ENCODE data around the gene PCDHB1.
A peak's percentile ranks its signal among the peaks of the same experiment; 100 is the strongest.

The PCDHB1 gene

GRCh38 chr5:141050622-141051520, at the start of gene PCDHB1:
TSS of gene PCDHB1 (plus strand) at chr5:141051374. CDS start at chr5:141051471, 97 bp downstream.
- no peak for DNase-seq

GRCh38 chr5:141001446-141001843, 49.7 kb upstream of the PCDHB1 start:
- DNase-seq, result no peak

GRCh38 chr5:141001844-141002604, 49.1 kb upstream of the PCDHB1 start:
- DNase-seq, result peak; percentile 45

DNA sequence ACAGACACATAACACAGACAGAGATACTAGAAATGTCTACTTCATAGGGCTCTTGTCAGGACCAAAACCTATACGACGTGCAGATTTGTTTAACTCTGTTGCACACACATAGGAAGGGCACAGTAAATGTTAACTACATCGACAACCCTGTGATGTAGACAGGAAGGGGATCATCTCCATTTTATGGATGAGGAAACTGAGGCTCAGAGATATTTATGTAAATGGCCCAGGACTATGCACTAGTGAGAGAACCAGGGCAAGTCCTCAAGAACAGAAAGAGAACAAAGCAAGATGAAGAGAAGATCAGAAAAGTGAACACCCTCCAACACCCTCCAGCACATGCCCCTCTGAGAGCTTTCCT, 48.6 kb upstream of the PCDHB1 start:
- no peak for DNase-seq

GRCh38 chr5:141003031-141003430, 48.1 kb upstream of the PCDHB1 start:
- no peak for DNase-seq

- no peak for DNase-seq
These were observed 47.2 kb upstream of the PCDHB1 start for GRCh38 chr5:141003791-141004611.

- no peak for DNase-seq
These were observed 43.4 kb upstream of the PCDHB1 start for GRCh38 chr5:141007791-141008190.

- no peak for DNase-seq
These were observed 41.0 kb upstream of the PCDHB1 start for GRCh38 chr5:141010047-141010793.

- no peak for DNase-seq
These were observed 33.2 kb upstream of the PCDHB1 start for GRCh38 chr5:141017943-141018342.

DNA sequence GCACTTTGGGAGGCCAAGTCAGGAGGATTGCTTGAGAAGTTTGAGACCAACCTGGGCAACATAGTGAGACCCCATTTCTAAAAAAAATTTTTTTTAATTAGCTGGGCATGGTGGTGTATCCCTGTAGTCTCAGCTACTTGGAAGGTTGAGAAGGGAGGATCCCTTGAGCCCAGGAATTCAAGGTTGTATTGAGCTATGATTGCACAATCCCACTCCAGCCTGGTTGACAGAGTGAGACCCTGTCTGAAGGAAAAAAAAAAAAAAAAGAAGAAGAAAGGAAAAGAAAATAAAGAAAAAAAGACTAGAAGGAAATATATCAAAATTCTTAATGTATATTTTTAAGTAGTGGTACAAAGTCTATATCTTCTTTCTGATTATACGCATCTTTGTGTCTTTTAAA, 28.8 kb upstream of the PCDHB1 start:
- no peak for DNase-seq

GRCh38 chr5:141031006-141031405, 20.2 kb upstream of the PCDHB1 start:
- no peak for DNase-seq

GRCh38 chr5:141032626-141033025, 18.5 kb upstream of the PCDHB1 start:
- DNase-seq, result no peak

GRCh38 chr5:141039061-141039460, 12.1 kb upstream of the PCDHB1 start:
- DNase-seq, result no peak

GRCh38 chr5:141039517-141039916, 11.7 kb upstream of the PCDHB1 start:
- no peak for DNase-seq

DNA sequence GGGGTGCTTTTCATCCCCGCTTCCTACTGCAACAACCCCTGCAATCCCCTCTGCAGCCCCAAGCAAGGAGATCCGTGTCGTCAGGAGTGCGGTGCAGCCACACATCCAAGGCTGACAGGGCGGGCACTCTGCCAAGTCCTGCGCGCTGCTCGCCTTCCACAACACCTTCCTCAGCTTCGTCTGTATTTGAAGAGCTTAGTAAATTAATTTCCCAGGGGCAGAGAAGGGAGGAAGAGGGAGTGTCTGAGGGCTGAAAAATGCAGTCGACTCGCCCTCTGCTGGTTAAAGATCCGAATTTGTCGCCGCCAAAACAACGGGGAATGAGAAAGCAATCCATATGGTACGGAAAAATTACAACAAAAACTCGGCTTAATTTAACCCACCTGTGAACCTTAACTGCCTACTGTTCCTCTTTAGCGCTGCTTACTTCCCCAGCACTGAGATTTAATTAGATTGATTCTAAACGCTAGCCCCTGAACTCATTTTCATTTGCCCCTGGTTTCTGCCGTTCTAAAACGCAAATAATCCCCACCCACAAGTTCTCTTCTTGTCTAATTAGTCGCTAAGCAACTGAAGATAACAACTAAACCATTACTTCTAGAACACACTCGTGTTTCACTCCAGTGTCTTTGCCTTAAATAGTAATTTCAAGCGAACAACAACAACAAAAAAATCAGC, 10.9 kb upstream of the PCDHB1 start:
- DNase-seq, result peak; percentile 49

- DNase-seq, result peak; percentile 85
These were observed 10.3 kb upstream of the PCDHB1 start for GRCh38 chr5:141040771-141041426.

GRCh38 chr5:141041427-141041785, 9.8 kb upstream of the PCDHB1 start:
- no peak for DNase-seq

GRCh38 chr5:141042555-141042954, 8.6 kb upstream of the PCDHB1 start:
- no peak for DNase-seq

- no peak for DNase-seq
These were observed 320 bp downstream of the PCDHB1 start for GRCh38 chr5:141051521-141051866.

GRCh38 chr5:141077826-141078225, 26.7 kb downstream of the PCDHB1 start:
- DNase-seq, result no peak

DNA sequence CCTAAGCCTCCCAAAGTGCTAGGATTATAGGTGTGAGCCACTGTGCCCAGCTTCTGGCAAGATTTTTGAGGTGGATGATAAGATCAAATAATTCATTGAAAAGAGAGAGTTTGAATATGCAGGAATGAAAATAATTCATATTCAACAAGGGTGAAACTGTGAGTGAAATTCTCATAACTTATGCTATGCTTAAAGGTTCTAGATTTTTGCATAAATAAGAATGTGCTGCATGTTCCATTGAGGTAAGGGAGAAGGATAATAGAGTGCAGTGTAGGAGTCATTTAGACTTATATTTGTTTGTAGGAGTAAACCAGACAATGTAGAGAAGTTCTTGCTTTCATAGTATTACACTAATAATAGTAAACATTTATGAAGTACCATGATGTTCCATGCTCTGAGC, 31.1 kb downstream of the PCDHB1 start:
- no peak for DNase-seq
